Measurements from ENCODE around the gene SNX27. TPM values are rescaled to one million over a fixed set of nuclear protein-coding genes. Genes with fewer than 3 reads are reported as not detected.

SNX27 gene
- total and polyA plus RNA-seq, 10 of the 15 experiments (the other 5 are each of a cell fraction or from before 2014, with no cell fraction given): 3.8 to 21.8 (median 12.5) TPM

Small RNA genes within 50 kb of the gene (small RNA-seq; reads per million reads assigned to genes)
- not detected for gene RNU6-1062P
- gene RNU6-662P: not detected

Other genes starting within 250 kb of the SNX27 start
Only the 7 nearest of the 13 such genes appear.
- gene POGZ, start 152.6 kb upstream of the SNX27 start, total RNA-seq (2014; rRNA removed): 32.5 and 33.0 TPM in 2 replicates
- gene POGZ, start 152.6 kb upstream of the SNX27 start, total RNA-seq (2014; rRNA removed; fragmentation: Illumina TruSeq; extraction: Trizol): 39.1 and 44.9 TPM in 2 replicates
- gene POGZ, start 152.6 kb upstream of the SNX27 start, total RNA-seq (2021): 80.6 and 84.4 TPM in 2 replicates
- 41.2 and 62.2 TPM in 2 replicates for gene POGZ, start 152.6 kb upstream of the SNX27 start, polyA plus RNA-seq (2011; rRNA removed)
- gene POGZ, start 152.6 kb upstream of the SNX27 start, polyA plus RNA-seq (2014; fragmentation: Illumina TruSeq; extraction: Trizol): 64.4 and 74.5 TPM in 2 replicates
- gene POGZ, start 152.6 kb upstream of the SNX27 start, polyA plus RNA-seq (2014; fragmentation: Nextera tagmentation; extraction: Ambion mirVana): 10 to 100 TPM; 11.3 to 26.9 TPM
- gene POGZ, start 152.6 kb upstream of the SNX27 start, polyA plus RNA-seq (2014; rRNA removed): 46.8 and 47.4 TPM in 2 replicates
- 10 to 100 TPM; 13.3 to 19.6 TPM for gene POGZ, start 152.6 kb upstream of the SNX27 start, polyA plus RNA-seq (2016; fragmentation: Nextera tagmentation; extraction: Ambion mirVana)
- 2.9 and 3.9 TPM in 2 replicates for gene CGN, start 100.7 kb upstream of the SNX27 start, total RNA-seq (2014; rRNA removed)
- gene CGN, start 100.7 kb upstream of the SNX27 start, total RNA-seq (2014; rRNA removed; fragmentation: Illumina TruSeq; extraction: Trizol): 2.7 and 3.0 TPM in 2 replicates
- gene CGN, start 100.7 kb upstream of the SNX27 start, total RNA-seq (2021): 6.5 and 6.6 TPM in 2 replicates
- gene CGN, start 100.7 kb upstream of the SNX27 start, polyA plus RNA-seq (2011; rRNA removed): 0.11 and 0.20 TPM in 2 replicates
- gene CGN, start 100.7 kb upstream of the SNX27 start, polyA plus RNA-seq (2014; fragmentation: Illumina TruSeq; extraction: Trizol): 6.0 and 6.5 TPM in 2 replicates
- gene CGN, start 100.7 kb upstream of the SNX27 start, polyA plus RNA-seq (2014; fragmentation: Nextera tagmentation; extraction: Ambion mirVana): 1 to 10 TPM in 1 of 2 experiments, under 1 TPM in 1; 0.47 to 1.8 TPM
- 3.8 and 3.9 TPM in 2 replicates for gene CGN, start 100.7 kb upstream of the SNX27 start, polyA plus RNA-seq (2014; rRNA removed)
- 1 to 10 TPM; 4.1 to 5.0 TPM for gene CGN, start 100.7 kb upstream of the SNX27 start, polyA plus RNA-seq (2016; fragmentation: Nextera tagmentation; extraction: Ambion mirVana)
- gene TUFT1, start 71.7 kb upstream of the SNX27 start, total RNA-seq (2014; rRNA removed): 2.7 and 4.3 TPM in 2 replicates
- gene TUFT1, start 71.7 kb upstream of the SNX27 start, total RNA-seq (2014; rRNA removed; fragmentation: Illumina TruSeq; extraction: Trizol): 2.9 and 3.2 TPM in 2 replicates
- gene TUFT1, start 71.7 kb upstream of the SNX27 start, total RNA-seq (2021): 2.6 and 4.1 TPM in 2 replicates
- 0.08 TPM in 1 of 2 replicates, not detected in the other for gene TUFT1, start 71.7 kb upstream of the SNX27 start, polyA plus RNA-seq (2011; rRNA removed)
- 3.6 and 4.0 TPM in 2 replicates for gene TUFT1, start 71.7 kb upstream of the SNX27 start, polyA plus RNA-seq (2014; fragmentation: Illumina TruSeq; extraction: Trizol)
- 1 to 10 TPM; 3.7 to 4.3 TPM for gene TUFT1, start 71.7 kb upstream of the SNX27 start, polyA plus RNA-seq (2014; fragmentation: Nextera tagmentation; extraction: Ambion mirVana)
- gene TUFT1, start 71.7 kb upstream of the SNX27 start, polyA plus RNA-seq (2014; rRNA removed): 3.2 and 4.0 TPM in 2 replicates
- gene TUFT1, start 71.7 kb upstream of the SNX27 start, polyA plus RNA-seq (2016; fragmentation: Nextera tagmentation; extraction: Ambion mirVana): 1 to 10 TPM; 2.2 to 2.8 TPM
- gene CELF3, start 104.8 kb downstream of the SNX27 start, total RNA-seq (2014; rRNA removed): not detected in 2 replicates
- not detected in 2 replicates for gene CELF3, start 104.8 kb downstream of the SNX27 start, total RNA-seq (2014; rRNA removed; fragmentation: Illumina TruSeq; extraction: Trizol)
- gene CELF3, start 104.8 kb downstream of the SNX27 start, total RNA-seq (2021): not detected in 2 replicates
- gene CELF3, start 104.8 kb downstream of the SNX27 start, polyA plus RNA-seq (2011; rRNA removed): not detected in 2 replicates
- not detected in 2 replicates for gene CELF3, start 104.8 kb downstream of the SNX27 start, polyA plus RNA-seq (2014; fragmentation: Illumina TruSeq; extraction: Trizol)
- not detected for gene CELF3, start 104.8 kb downstream of the SNX27 start, polyA plus RNA-seq (2014; fragmentation: Nextera tagmentation; extraction: Ambion mirVana)
- not detected in 2 replicates for gene CELF3, start 104.8 kb downstream of the SNX27 start, polyA plus RNA-seq (2014; rRNA removed)
- gene CELF3, start 104.8 kb downstream of the SNX27 start, polyA plus RNA-seq (2016; fragmentation: Nextera tagmentation; extraction: Ambion mirVana): under 1 TPM in 1 of 2 experiments, not detected in 1; 0.09 TPM
- not detected in 2 replicates for gene RIIAD1, start 109.5 kb downstream of the SNX27 start, total RNA-seq (2014; rRNA removed)
- gene RIIAD1, start 109.5 kb downstream of the SNX27 start, total RNA-seq (2014; rRNA removed; fragmentation: Illumina TruSeq; extraction: Trizol): not detected in 2 replicates
- not detected in 2 replicates for gene RIIAD1, start 109.5 kb downstream of the SNX27 start, total RNA-seq (2021)
- gene RIIAD1, start 109.5 kb downstream of the SNX27 start, polyA plus RNA-seq (2011; rRNA removed): not detected in 2 replicates
- gene RIIAD1, start 109.5 kb downstream of the SNX27 start, polyA plus RNA-seq (2014; fragmentation: Illumina TruSeq; extraction: Trizol): not detected in 2 replicates
- not detected for gene RIIAD1, start 109.5 kb downstream of the SNX27 start, polyA plus RNA-seq (2014; fragmentation: Nextera tagmentation; extraction: Ambion mirVana)
- gene RIIAD1, start 109.5 kb downstream of the SNX27 start, polyA plus RNA-seq (2014; rRNA removed): not detected in 2 replicates
- not detected for gene RIIAD1, start 109.5 kb downstream of the SNX27 start, polyA plus RNA-seq (2016; fragmentation: Nextera tagmentation; extraction: Ambion mirVana)
- 109 and 139 TPM in 2 replicates for gene MRPL9, start 151.4 kb downstream of the SNX27 start, total RNA-seq (2014; rRNA removed)
- 107 and 116 TPM in 2 replicates for gene MRPL9, start 151.4 kb downstream of the SNX27 start, total RNA-seq (2014; rRNA removed; fragmentation: Illumina TruSeq; extraction: Trizol)
- 89.5 and 103 TPM in 2 replicates for gene MRPL9, start 151.4 kb downstream of the SNX27 start, total RNA-seq (2021)
- 124 and 147 TPM in 2 replicates for gene MRPL9, start 151.4 kb downstream of the SNX27 start, polyA plus RNA-seq (2011; rRNA removed)
- 103 and 111 TPM in 2 replicates for gene MRPL9, start 151.4 kb downstream of the SNX27 start, polyA plus RNA-seq (2014; fragmentation: Illumina TruSeq; extraction: Trizol)
- gene MRPL9, start 151.4 kb downstream of the SNX27 start, polyA plus RNA-seq (2014; fragmentation: Nextera tagmentation; extraction: Ambion mirVana): 10 to 100 TPM; 35.7 to 66.7 TPM
- gene MRPL9, start 151.4 kb downstream of the SNX27 start, polyA plus RNA-seq (2014; rRNA removed): 87.2 and 91.7 TPM in 2 replicates
- gene MRPL9, start 151.4 kb downstream of the SNX27 start, polyA plus RNA-seq (2016; fragmentation: Nextera tagmentation; extraction: Ambion mirVana): 100 to 1,000 TPM; 133 to 161 TPM
- gene TDRKH, start 178.4 kb downstream of the SNX27 start, total RNA-seq (2014; rRNA removed): 2.4 and 4.3 TPM in 2 replicates
- 2.9 and 3.5 TPM in 2 replicates for gene TDRKH, start 178.4 kb downstream of the SNX27 start, total RNA-seq (2014; rRNA removed; fragmentation: Illumina TruSeq; extraction: Trizol)
- 3.6 and 5.1 TPM in 2 replicates for gene TDRKH, start 178.4 kb downstream of the SNX27 start, total RNA-seq (2021)
- 1.5 and 1.8 TPM in 2 replicates for gene TDRKH, start 178.4 kb downstream of the SNX27 start, polyA plus RNA-seq (2011; rRNA removed)
- 3.9 and 4.3 TPM in 2 replicates for gene TDRKH, start 178.4 kb downstream of the SNX27 start, polyA plus RNA-seq (2014; fragmentation: Illumina TruSeq; extraction: Trizol)
- 1 to 10 TPM; 1.3 to 1.6 TPM for gene TDRKH, start 178.4 kb downstream of the SNX27 start, polyA plus RNA-seq (2014; fragmentation: Nextera tagmentation; extraction: Ambion mirVana)
- 2.8 and 3.0 TPM in 2 replicates for gene TDRKH, start 178.4 kb downstream of the SNX27 start, polyA plus RNA-seq (2014; rRNA removed)
- 1 to 10 TPM; 8.3 to 8.4 TPM for gene TDRKH, start 178.4 kb downstream of the SNX27 start, polyA plus RNA-seq (2016; fragmentation: Nextera tagmentation; extraction: Ambion mirVana)